BLaER1 (cell line): ENCODE data around the gene CCDC71.

ENCODE experiments used
- H3K27ac ChIP-seq: shearing (Covaris generic); formaldehyde crosslinking; 2 replicates; pipeline ENCODE4 v1.8.1; 2022
- H3K27me3 ChIP-seq: shearing (Covaris generic); formaldehyde crosslinking; 2 replicates; pipeline ENCODE4 v1.8.1; 2022
- H3K36me3 ChIP-seq: shearing (Covaris generic); formaldehyde crosslinking; 2 replicates; pipeline ENCODE4 v1.8.1; 2022
- H3K4me1 ChIP-seq: shearing (Covaris generic); formaldehyde crosslinking; 2 replicates; pipeline ENCODE4 v1.8.1; 2022
- H3K4me2 ChIP-seq: shearing (Covaris generic); formaldehyde crosslinking; 2 replicates; pipeline ENCODE4 v1.8.1; 2022
- H3K4me3 ChIP-seq: shearing (Covaris generic); formaldehyde crosslinking; 2 replicates; pipeline ENCODE4 v1.8.1; 2022
- H3K9ac ChIP-seq: shearing (Covaris generic); formaldehyde crosslinking; 2 replicates; pipeline ENCODE4 v1.8.1; 2022
- H3K9me3 ChIP-seq: shearing (Covaris generic); formaldehyde crosslinking; 2 replicates; pipeline ENCODE4 v1.8.1; 2022
- H4K20me1 ChIP-seq: shearing (Covaris generic); formaldehyde crosslinking; 2 replicates; pipeline ENCODE4 v1.8.1; 2022
- Cebpa-rat ChIP-seq: shearing (Covaris generic); IDR thresholded peaks from 2 replicates; pipeline ENCODE4 v1.8.1; 2022

Gene CCDC71

GRCh38 chr3:49165771-49166751 is at the start of gene CCDC71:
Gene CCDC71, minus strand, starts transcription at chr3:49166331. Its CDS starts 2,123 bp downstream, at chr3:49164208.
- Histone ChIP-seq H3K9me3 (no peaks in the 10 kb centered on the region), H3K4me1 (peaks cover 53% of the 10 kb centered on the region), H3K4me3 (peak within 1 kb of the TSS; percentile 75), H3K27me3 (no peaks in the 10 kb centered on the region), H3K9ac (peak within 1 kb of the TSS; percentile 85), H3K36me3 (peaks cover 31% of the 10 kb centered on the region), H3K27ac (peak within 1 kb of the TSS; percentile 89), H3K4me2 (peak within 1 kb of the TSS; percentile 94), H4K20me1 (peaks cover 8% of the 10 kb centered on the region)
- no peak for TF ChIP-seq Cebpa-rat

GRCh38 chr3:49213998-49214397 is 47.9 kb upstream of the CCDC71 start:
- peaks cover 44% of the 10 kb centered on the region for H3K9me3 ChIP-seq
- no peak overlapping the region for H3K4me2 ChIP-seq
- H4K20me1 ChIP-seq, result no peaks in the 10 kb centered on the region
- no peak overlapping the region for H3K27ac ChIP-seq
- H3K4me3 ChIP-seq, result no peak overlapping the region
- no peaks in the 10 kb centered on the region for H3K4me1 ChIP-seq
- TF ChIP-seq Cebpa-rat, result no peak
- H3K36me3 ChIP-seq, result no peaks in the 10 kb centered on the region
- H3K9ac ChIP-seq, result no peak overlapping the region
- no peaks in the 10 kb centered on the region for H3K27me3 ChIP-seq

GRCh38 chr3:49213541-49213943 is 47.4 kb upstream of the CCDC71 start:
- no peak overlapping the region for H3K9ac ChIP-seq

GRCh38 chr3:49199900-49200281 is 33.8 kb upstream of the CCDC71 start:
- no peak for TF ChIP-seq Cebpa-rat
- H3K36me3 ChIP-seq, result no peaks in the 10 kb centered on the region
- H3K4me1 ChIP-seq, result no peaks in the 10 kb centered on the region
- no peak overlapping the region for H3K4me3 ChIP-seq
- H3K27me3 ChIP-seq, result no peaks in the 10 kb centered on the region
- H3K9me3 ChIP-seq, result peaks cover 19% of the 10 kb centered on the region
- H3K4me2 ChIP-seq, result no peak overlapping the region
- H3K9ac ChIP-seq, result no peak overlapping the region
- H4K20me1 ChIP-seq, result no peaks in the 10 kb centered on the region
- H3K27ac ChIP-seq, result no peak overlapping the region

More at GRCh38 chr3:49213541-49213943, 47.4 kb upstream of the CCDC71 start:
- Histone ChIP-seq H3K4me2 (no peak overlapping the region), H3K27me3 (no peaks in the 10 kb centered on the region), H3K4me3 (no peak overlapping the region), H3K36me3 (no peaks in the 10 kb centered on the region), H3K4me1 (no peaks in the 10 kb centered on the region), H3K9me3 (peaks cover 44% of the 10 kb centered on the region), H4K20me1 (no peaks in the 10 kb centered on the region), H3K27ac (no peak overlapping the region)
- no peak for TF ChIP-seq Cebpa-rat

GRCh38 chr3:49199239-49199899 is 33.2 kb upstream of the CCDC71 start:
- H4K20me1 ChIP-seq, result no peaks in the 10 kb centered on the region
- no peak overlapping the region for H3K9ac ChIP-seq
- H3K36me3 ChIP-seq, result no peaks in the 10 kb centered on the region
- TF ChIP-seq Cebpa-rat, result no peak
- H3K4me2 ChIP-seq, result no peak overlapping the region
- H3K9me3 ChIP-seq, result peaks cover 19% of the 10 kb centered on the region
- H3K4me3 ChIP-seq, result no peak overlapping the region
- H3K27me3 ChIP-seq, result no peaks in the 10 kb centered on the region
- no peaks in the 10 kb centered on the region for H3K4me1 ChIP-seq
- H3K27ac ChIP-seq, result no peak overlapping the region

GRCh38 chr3:49198611-49199230 is 32.6 kb upstream of the CCDC71 start:
- no peak overlapping the region for H3K9ac ChIP-seq
- H4K20me1 ChIP-seq, result no peaks in the 10 kb centered on the region

GRCh38 chr3:49198161-49198560 is 32.0 kb upstream of the CCDC71 start:
- no peak for TF ChIP-seq Cebpa-rat
- Histone ChIP-seq H3K4me3 (no peak overlapping the region), H3K4me2 (no peak overlapping the region)

More at GRCh38 chr3:49198611-49199230, 32.6 kb upstream of the CCDC71 start:
- Histone ChIP-seq H3K4me2 (no peak overlapping the region), H3K9me3 (peaks cover 19% of the 10 kb centered on the region), H3K27ac (no peak overlapping the region), H3K36me3 (no peaks in the 10 kb centered on the region), H3K27me3 (no peaks in the 10 kb centered on the region), H3K4me1 (no peaks in the 10 kb centered on the region), H3K4me3 (no peak overlapping the region)
- TF ChIP-seq Cebpa-rat, result no peak

GRCh38 chr3:49191741-49192140 is 25.6 kb upstream of the CCDC71 start:
- Histone ChIP-seq H3K27me3 (no peaks in the 10 kb centered on the region), H3K27ac (no peak overlapping the region), H3K9me3 (no peaks in the 10 kb centered on the region), H3K4me1 (no peaks in the 10 kb centered on the region), H4K20me1 (no peaks in the 10 kb centered on the region), H3K4me3 (no peak overlapping the region), H3K9ac (no peak overlapping the region), H3K4me2 (no peak overlapping the region), H3K36me3 (no peaks in the 10 kb centered on the region)
- TF ChIP-seq Cebpa-rat, result no peak

More at GRCh38 chr3:49198161-49198560, 32.0 kb upstream of the CCDC71 start:
- Histone ChIP-seq H3K36me3 (no peaks in the 10 kb centered on the region), H3K9ac (no peak overlapping the region), H3K27ac (no peak overlapping the region), H3K4me1 (no peaks in the 10 kb centered on the region), H3K9me3 (peaks cover 19% of the 10 kb centered on the region), H4K20me1 (no peaks in the 10 kb centered on the region), H3K27me3 (no peaks in the 10 kb centered on the region)

- TF ChIP-seq Cebpa-rat, result no peak
Observed at GRCh38 chr3:49183873-49184272, 17.7 kb upstream of the CCDC71 start.

More at GRCh38 chr3:49183873-49184272, 17.7 kb upstream of the CCDC71 start:
- Histone ChIP-seq H3K4me3 (no peak overlapping the region), H3K27ac (no peak overlapping the region), H3K9ac (no peak overlapping the region), H3K36me3 (no peaks in the 10 kb centered on the region), H4K20me1 (no peaks in the 10 kb centered on the region), H3K4me1 (no peaks in the 10 kb centered on the region; the same call in 1 of the 2 replicates), H3K9me3 (no peaks in the 10 kb centered on the region; the same call in 1 of the 2 replicates), H3K4me2 (no peak overlapping the region), H3K27me3 (no peaks in the 10 kb centered on the region)
